GM12865 (cell line): Measurements from ENCODE around the gene VPS39.

Experiments
- DNase-seq: peaks from one replicate; pipeline ENCODE4 v3.0.0; 2010; ENCODE audit warnings: low read depth
- H3K4me3 ChIP-seq: 2 replicates; pipeline ENCODE4 v1.5.1; 2011; ENCODE audit warnings: mild to moderate bottlenecking, low read depth, low read length, control low read depth
- CTCF ChIP-seq: IDR thresholded peaks from 2 replicates; pipeline ENCODE4 v1.5.1; 2011; ENCODE audit warnings: low read length, control low read depth, low read depth, inconsistent platforms; ENCODE audit not compliant: insufficient read depth; ENCODE audit errors: missing control alignments

Gene VPS39

GRCh38 chr15:42175671-42176070 lies 32.4 kb downstream of the VPS39 start:
- DNase-seq: no peak
- no peak for TF ChIP-seq CTCF
- no peak overlapping the region for H3K4me3 ChIP-seq

- no peak for DNase-seq
- no peak overlapping the region for H3K4me3 ChIP-seq
- TF ChIP-seq CTCF: no peak
Observed at GRCh38 chr15:42172475-42172874, 35.6 kb downstream of the VPS39 start.

GRCh38 chr15:42171795-42172194 lies 36.3 kb downstream of the VPS39 start:
- no peak for DNase-seq
- H3K4me3 ChIP-seq: no peak overlapping the region
- no peak for TF ChIP-seq CTCF

GRCh38 chr15:42171122-42171521 lies 37.0 kb downstream of the VPS39 start:
- no peak overlapping the region for H3K4me3 ChIP-seq
- no peak for TF ChIP-seq CTCF
- DNase-seq: peak; percentile 24

GRCh38 chr15:42166225-42166940 lies 41.7 kb downstream of the VPS39 start:
- no peak overlapping the region for H3K4me3 ChIP-seq
- no peak for TF ChIP-seq CTCF
- no peak for DNase-seq

- no peak overlapping the region for H3K4me3 ChIP-seq
- no peak for DNase-seq
- TF ChIP-seq CTCF: no peak
Observed at GRCh38 chr15:42165106-42165505, 43.0 kb downstream of the VPS39 start.

- TF ChIP-seq CTCF: no peak
- no peak for DNase-seq
- no peak overlapping the region for H3K4me3 ChIP-seq
Observed at GRCh38 chr15:42163947-42164550, 44.1 kb downstream of the VPS39 start.
